HFFc6 (cell line): Measurements from ENCODE around the gene MAP4K5. TPM values are rescaled to one million over a fixed set of nuclear protein-coding genes. Genes with fewer than 3 reads are reported as not detected.
"Not testable (repeated sequence)": the region's sequence is repeated elsewhere in the genome, so short reads cannot be mapped to it uniquely, and the experiment has no call there.

Source experiments
- DNase-seq: peaks from one replicate; pipeline ENCODE4 v3.0.0-alpha.2; 2018
- H3K27ac Mint-ChIP-seq: 2 replicates; pipeline ENCODE4 v1.8.0; 2020; ENCODE audit warnings: mild to moderate bottlenecking, mixed read lengths
- H3K27me3 Mint-ChIP-seq: 2 replicates; pipeline ENCODE4 v1.8.0; 2021; ENCODE audit warnings: mild to moderate bottlenecking, moderate library complexity, mixed read lengths; ENCODE audit not compliant: insufficient read depth
- H3K36me3 Mint-ChIP-seq: 2 replicates; pipeline ENCODE4 v1.8.0; 2021; ENCODE audit warnings: low read depth, mixed read lengths
- H3K4me1 Mint-ChIP-seq: 2 replicates; pipeline ENCODE4 v1.8.0; 2020; ENCODE audit warnings: low read depth, mixed read lengths
- H3K4me3 Mint-ChIP-seq: 2 replicates; pipeline ENCODE4 v1.8.0; 2020; ENCODE audit warnings: mild to moderate bottlenecking, moderate library complexity, mixed read lengths
- H3K9me3 Mint-ChIP-seq: 2 replicates; pipeline ENCODE4 v1.8.0; 2020; ENCODE audit warnings: mild to moderate bottlenecking, mixed read lengths
- CTCF ChIP-seq: fragments of 200-600 bp; sonication (generic); IDR thresholded peaks from 2 replicates; pipeline ENCODE4 v1.5.0; 2021; ENCODE audit warnings: antibody characterized with exemption, mild to moderate bottlenecking
- total RNA-seq, 6 experiments: library from RNA; stranded (reverse); fragmentation: NEBNext Ultra II Directional; extraction: Animal tissue kit (Norgen Biotek cat#: 25700); gene quantifications; 2 replicates in 1 of 6; 3 replicates in 5 of 6; pipeline ENCODE4 v1.2.3, GENCODE V29; 2021

MAP4K5 gene
- total RNA-seq, 6 experiments from 2014 or later = 61.4 to 74.5 (median 69.7) TPM

GRCh38 chr14:50516091-50516490, 16.3 kb downstream of the MAP4K5 start:
- Mint-ChIP-seq H3K27me3 (no peaks in the 10 kb centered on the region), H3K4me1 (peaks cover 24% of the 10 kb centered on the region), H3K36me3 (peaks cover 8% of the 10 kb centered on the region), H3K4me3 (no peak overlapping the region), H3K27ac (no peak overlapping the region), H3K9me3 (no peaks in the 10 kb centered on the region)
- no peak for DNase-seq
- no peak for TF ChIP-seq CTCF

- DNase-seq = no peak
- Mint-ChIP-seq H3K4me3 (no peak overlapping the region), H3K4me1 (peaks cover 29% of the 10 kb centered on the region), H3K27me3 (no peaks in the 10 kb centered on the region; the same call in 1 of the 2 replicates), H3K27ac (no peak overlapping the region), H3K36me3 (peaks cover 23% of the 10 kb centered on the region), H3K9me3 (no peaks in the 10 kb centered on the region)
- no peak for TF ChIP-seq CTCF
Measured at GRCh38 chr14:50512463-50512862, 19.9 kb downstream of the MAP4K5 start.

GRCh38 chr14:50510157-50510556, 22.2 kb downstream of the MAP4K5 start:
- peaks cover 34% of the 10 kb centered on the region for H3K4me1 Mint-ChIP-seq
- DNase-seq = no peak
- no peaks in the 10 kb centered on the region; the same call in 1 of the 2 replicates for H3K27me3 Mint-ChIP-seq
- H3K36me3 Mint-ChIP-seq = peaks cover 27% of the 10 kb centered on the region
- H3K9me3 Mint-ChIP-seq = no peaks in the 10 kb centered on the region
- no peak overlapping the region for H3K4me3 Mint-ChIP-seq
- no peak for TF ChIP-seq CTCF
- no peak overlapping the region for H3K27ac Mint-ChIP-seq

DNA sequence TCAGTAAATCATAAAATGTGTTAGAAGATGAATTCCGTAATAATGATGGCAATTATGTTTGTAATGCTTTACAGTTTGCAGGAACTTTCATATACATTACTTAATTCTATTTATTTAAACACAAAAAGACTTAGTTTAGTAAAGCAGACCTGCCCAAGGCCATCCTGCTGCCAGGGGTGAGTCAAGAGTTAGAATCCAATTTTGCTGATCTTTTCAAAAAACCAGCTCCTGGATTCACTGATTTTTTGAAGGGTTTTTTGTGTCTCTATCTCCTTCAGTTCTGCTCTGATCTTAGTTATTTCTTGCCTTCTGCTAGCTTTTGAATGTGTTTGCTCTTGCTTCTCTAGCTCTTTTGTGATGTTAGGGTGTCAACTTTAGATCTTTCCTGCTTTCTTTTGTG, 25.3 kb downstream of the MAP4K5 start:
- H3K4me1 Mint-ChIP-seq = peaks cover 36% of the 10 kb centered on the region
- H3K4me3 Mint-ChIP-seq, H3K27me3 Mint-ChIP-seq, DNase-seq, H3K9me3 Mint-ChIP-seq: not testable (repeated sequence)
- H3K27ac Mint-ChIP-seq = peak overlapping the region; percentile 24; the same call in 1 of the 2 replicates
- peaks cover 39% of the 10 kb centered on the region for H3K36me3 Mint-ChIP-seq

GRCh38 chr14:50501642-50502041, 30.7 kb downstream of the MAP4K5 start:
- peaks cover 35% of the 10 kb centered on the region for H3K4me1 Mint-ChIP-seq
- DNase-seq = peak; percentile 59

GRCh38 chr14:50497351-50497750, 35.0 kb downstream of the MAP4K5 start:
- H3K4me1 Mint-ChIP-seq = peaks cover 26% of the 10 kb centered on the region
- H3K27ac Mint-ChIP-seq = no peak overlapping the region
- no peak for DNase-seq
- no peaks in the 10 kb centered on the region; the same call in 1 of the 2 replicates for H3K27me3 Mint-ChIP-seq
- no peaks in the 10 kb centered on the region for H3K9me3 Mint-ChIP-seq
- no peak overlapping the region for H3K4me3 Mint-ChIP-seq
- H3K36me3 Mint-ChIP-seq = peaks cover 49% of the 10 kb centered on the region
- no peak for TF ChIP-seq CTCF

More at GRCh38 chr14:50501642-50502041, 30.7 kb downstream of the MAP4K5 start:
- Mint-ChIP-seq H3K4me3 (peak overlapping the region; percentile 47), H3K27ac (peak overlapping the region; percentile 85), H3K36me3 (peaks cover 43% of the 10 kb centered on the region), H3K9me3 (no peaks in the 10 kb centered on the region), H3K27me3 (no peaks in the 10 kb centered on the region; the same call in 1 of the 2 replicates)
- TF ChIP-seq CTCF = no peak
